ENCODE results near the gene AKIP1. TPM values are rescaled to one million over a fixed set of nuclear protein-coding genes. Genes with fewer than 3 reads are reported as not detected.

The AKIP1 gene
- total and polyA plus RNA-seq, 4 donors = 9.3 to 12.3 (median 9.9) TPM

DNA sequence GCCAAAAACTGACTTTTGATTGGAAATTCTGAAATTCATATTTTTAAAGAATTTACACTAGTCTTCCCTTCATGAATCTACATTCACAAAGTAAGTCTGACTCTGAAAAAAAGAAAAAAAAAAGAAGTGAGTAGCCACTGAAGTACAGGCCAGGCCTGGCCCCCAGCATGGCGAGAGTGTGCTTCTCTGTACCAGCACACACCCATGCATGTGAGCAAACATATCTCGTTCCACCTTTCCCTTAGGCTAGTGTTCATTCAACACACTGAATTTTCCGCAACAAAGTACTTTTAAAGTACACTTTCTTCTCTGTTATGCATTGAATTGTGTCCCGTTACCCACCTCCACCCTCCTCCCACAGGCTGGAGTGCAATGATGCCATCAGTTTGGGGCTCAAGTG, 17.2 kb downstream of the AKIP1 start:
- TF ChIP-seq FOXA1 (IDR thresholded peaks at IDR 0.05) = no peak
- no peak for TF ChIP-seq JUND (IDR thresholded peaks at IDR 0.05)
- peaks cover 0 to 2% (median 0%) of the 10 kb centered on the region in 4 donors for H3K36me3 ChIP-seq (ENCODE audit: control insufficient read depth in 4 of 4, insufficient read depth in 3 of 4, low read depth in 1 of 4, low read length in 3 of 4)
- WGBS = 96% methylated on average over 4 of the region's 4 CpGs

DNA sequence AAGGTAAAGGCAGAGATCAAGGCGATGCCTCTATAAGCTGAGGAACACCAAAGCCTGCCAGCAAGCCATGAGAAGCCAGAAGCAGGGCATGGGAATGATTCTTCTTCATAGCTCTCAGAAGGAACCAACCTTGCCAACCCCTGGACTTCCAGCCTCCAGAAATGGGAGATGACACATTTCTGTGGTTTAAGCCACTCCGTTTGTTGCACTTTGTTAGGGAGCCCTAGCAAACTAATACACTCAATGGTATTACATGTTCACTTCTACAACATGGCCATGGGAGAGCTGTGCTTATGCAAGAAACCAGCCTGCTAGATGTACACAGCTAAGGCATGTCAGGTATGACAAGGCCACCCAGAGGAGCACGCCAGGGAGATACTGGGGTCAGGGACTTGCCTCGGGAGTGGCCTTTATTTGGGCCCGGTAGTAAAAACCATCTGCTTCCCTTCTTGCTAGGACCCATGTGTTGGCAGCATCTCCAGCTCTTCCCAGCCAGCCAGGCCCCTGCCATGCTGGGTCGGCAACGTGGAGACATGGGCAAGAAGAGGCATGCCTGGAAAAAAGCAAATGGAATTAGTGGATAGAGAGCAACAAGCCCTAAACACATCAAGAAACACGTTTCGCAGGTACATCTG, 18.1 kb downstream of the AKIP1 start:
- WGBS = 94% methylated on average over 9 of the region's 9 CpGs

More for the DNA sequence above, 17.2 kb downstream of the AKIP1 start:
- DNase-seq (ENCODE audit: low spot score) = no peak
- Histone ChIP-seq H3K4me1 (ENCODE audit: control insufficient read depth in 4 of 4, insufficient read depth in 4 of 4, low read length in 3 of 4) (no peaks in the 10 kb centered on the region), H3K9me3 (ENCODE audit: control insufficient read depth in 4 of 4, low read length in 3 of 4) (no peaks in the 10 kb centered on the region), H3K9ac (ENCODE audit: low read depth in 1 of 2, low read length in 2 of 2) (no peak overlapping the region), H3K4me3 (ENCODE audit: low read depth in 1 of 3, low read length in 3 of 3) (no peak overlapping the region), H3K27ac (ENCODE audit: low read depth in 1 of 2, low read length in 2 of 2) (no peak overlapping the region), H3K27me3 (ENCODE audit: control insufficient read depth in 4 of 4, insufficient read depth in 4 of 4, low read length in 3 of 4) (no peaks in the 10 kb centered on the region)

GRCh38 chr11:8930456-8931175, 19.6 kb downstream of the AKIP1 start:
- no peaks in the 10 kb centered on the region for H3K4me1 ChIP-seq (ENCODE audit: control insufficient read depth in 4 of 4, insufficient read depth in 4 of 4, low read length in 3 of 4)
- no peak for DNase-seq (ENCODE audit: low spot score)
- H3K9ac ChIP-seq (ENCODE audit: low read depth in 1 of 2, low read length in 2 of 2) = no peak overlapping the region
- H3K9me3 ChIP-seq (ENCODE audit: control insufficient read depth in 4 of 4, low read length in 3 of 4) = no peaks in the 10 kb centered on the region
- no peak overlapping the region for H3K27ac ChIP-seq (ENCODE audit: low read depth in 1 of 2, low read length in 2 of 2)
- H3K27me3 ChIP-seq (ENCODE audit: control insufficient read depth in 4 of 4, insufficient read depth in 4 of 4, low read length in 3 of 4) = no peaks in the 10 kb centered on the region
- no peak overlapping the region for H3K4me3 ChIP-seq (ENCODE audit: low read depth in 1 of 3, low read length in 3 of 3)
- H3K36me3 ChIP-seq (ENCODE audit: control insufficient read depth in 4 of 4, insufficient read depth in 3 of 4, low read depth in 1 of 4, low read length in 3 of 4) = no peaks in the 10 kb centered on the region
- WGBS = 96% methylated on average over 12 of the region's 12 CpGs
- TF ChIP-seq TAF1 (conservative IDR thresholded peaks at IDR 0.05) (no peak), ZBTB33 (IDR thresholded peaks at IDR 0.05) (no peak), RXRA (IDR thresholded peaks at IDR 0.05) (no peak), FOXA2 (IDR thresholded peaks at IDR 0.05) (no peak), YY1 (IDR thresholded peaks at IDR 0.05) (no peak), FOXA1 (IDR thresholded peaks at IDR 0.05) (no peak), HNF4A (conservative IDR thresholded peaks at IDR 0.05) (no peak), GABPA (IDR thresholded peaks at IDR 0.05 in 1 of 2, conservative IDR thresholded peaks at IDR 0.05 in 1 of 2) (no peak)
- TF ChIP-seq, protein P1, sequence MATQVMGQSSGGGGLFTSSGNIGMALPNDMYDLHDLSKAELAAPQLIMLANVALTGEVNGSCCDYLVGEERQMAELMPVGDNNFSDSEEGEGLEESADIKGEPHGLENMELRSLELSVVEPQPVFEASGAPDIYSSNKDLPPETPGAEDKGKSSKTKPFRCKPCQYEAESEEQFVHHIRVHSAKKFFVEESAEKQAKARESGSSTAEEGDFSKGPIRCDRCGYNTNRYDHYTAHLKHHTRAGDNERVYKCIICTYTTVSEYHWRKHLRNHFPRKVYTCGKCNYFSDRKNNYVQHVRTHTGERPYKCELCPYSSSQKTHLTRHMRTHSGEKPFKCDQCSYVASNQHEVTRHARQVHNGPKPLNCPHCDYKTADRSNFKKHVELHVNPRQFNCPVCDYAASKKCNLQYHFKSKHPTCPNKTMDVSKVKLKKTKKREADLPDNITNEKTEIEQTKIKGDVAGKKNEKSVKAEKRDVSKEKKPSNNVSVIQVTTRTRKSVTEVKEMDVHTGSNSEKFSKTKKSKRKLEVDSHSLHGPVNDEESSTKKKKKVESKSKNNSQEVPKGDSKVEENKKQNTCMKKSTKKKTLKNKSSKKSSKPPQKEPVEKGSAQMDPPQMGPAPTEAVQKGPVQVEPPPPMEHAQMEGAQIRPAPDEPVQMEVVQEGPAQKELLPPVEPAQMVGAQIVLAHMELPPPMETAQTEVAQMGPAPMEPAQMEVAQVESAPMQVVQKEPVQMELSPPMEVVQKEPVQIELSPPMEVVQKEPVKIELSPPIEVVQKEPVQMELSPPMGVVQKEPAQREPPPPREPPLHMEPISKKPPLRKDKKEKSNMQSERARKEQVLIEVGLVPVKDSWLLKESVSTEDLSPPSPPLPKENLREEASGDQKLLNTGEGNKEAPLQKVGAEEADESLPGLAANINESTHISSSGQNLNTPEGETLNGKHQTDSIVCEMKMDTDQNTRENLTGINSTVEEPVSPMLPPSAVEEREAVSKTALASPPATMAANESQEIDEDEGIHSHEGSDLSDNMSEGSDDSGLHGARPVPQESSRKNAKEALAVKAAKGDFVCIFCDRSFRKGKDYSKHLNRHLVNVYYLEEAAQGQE (IDR thresholded peaks at IDR 0.05) = no peak
- TF ChIP-seq, protein P2, sequence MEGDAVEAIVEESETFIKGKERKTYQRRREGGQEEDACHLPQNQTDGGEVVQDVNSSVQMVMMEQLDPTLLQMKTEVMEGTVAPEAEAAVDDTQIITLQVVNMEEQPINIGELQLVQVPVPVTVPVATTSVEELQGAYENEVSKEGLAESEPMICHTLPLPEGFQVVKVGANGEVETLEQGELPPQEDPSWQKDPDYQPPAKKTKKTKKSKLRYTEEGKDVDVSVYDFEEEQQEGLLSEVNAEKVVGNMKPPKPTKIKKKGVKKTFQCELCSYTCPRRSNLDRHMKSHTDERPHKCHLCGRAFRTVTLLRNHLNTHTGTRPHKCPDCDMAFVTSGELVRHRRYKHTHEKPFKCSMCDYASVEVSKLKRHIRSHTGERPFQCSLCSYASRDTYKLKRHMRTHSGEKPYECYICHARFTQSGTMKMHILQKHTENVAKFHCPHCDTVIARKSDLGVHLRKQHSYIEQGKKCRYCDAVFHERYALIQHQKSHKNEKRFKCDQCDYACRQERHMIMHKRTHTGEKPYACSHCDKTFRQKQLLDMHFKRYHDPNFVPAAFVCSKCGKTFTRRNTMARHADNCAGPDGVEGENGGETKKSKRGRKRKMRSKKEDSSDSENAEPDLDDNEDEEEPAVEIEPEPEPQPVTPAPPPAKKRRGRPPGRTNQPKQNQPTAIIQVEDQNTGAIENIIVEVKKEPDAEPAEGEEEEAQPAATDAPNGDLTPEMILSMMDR (IDR thresholded peaks at IDR 0.05; ENCODE audit: low read depth, low read length, missing input control) = no peak

More for the DNA sequence above, 18.1 kb downstream of the AKIP1 start:
- Histone ChIP-seq H3K9me3 (ENCODE audit: control insufficient read depth in 4 of 4, low read length in 3 of 4) (no peaks in the 10 kb centered on the region), H3K36me3 (ENCODE audit: control insufficient read depth in 4 of 4, insufficient read depth in 3 of 4, low read depth in 1 of 4, low read length in 3 of 4) (peaks cover 0 to 2% (median 0%) of the 10 kb centered on the region in 4 donors), H3K27ac (ENCODE audit: low read depth in 1 of 2, low read length in 2 of 2) (no peak overlapping the region), H3K4me3 (ENCODE audit: low read depth in 1 of 3, low read length in 3 of 3) (no peak overlapping the region), H3K27me3 (ENCODE audit: control insufficient read depth in 4 of 4, insufficient read depth in 4 of 4, low read length in 3 of 4) (no peaks in the 10 kb centered on the region), H3K4me1 (ENCODE audit: control insufficient read depth in 4 of 4, insufficient read depth in 4 of 4, low read length in 3 of 4) (no peaks in the 10 kb centered on the region), H3K9ac (ENCODE audit: low read depth in 1 of 2, low read length in 2 of 2) (no peak overlapping the region)
- TF ChIP-seq MAX (IDR thresholded peaks at IDR 0.05) (no peak), ATF3 (IDR thresholded peaks at IDR 0.05) (no peak), FOXA1 (IDR thresholded peaks at IDR 0.05) (no peak)
- TF ChIP-seq, protein P2 (IDR thresholded peaks at IDR 0.05; ENCODE audit: low read depth, low read length, missing input control) = no peak
- no peak for DNase-seq (ENCODE audit: low spot score)
